Activated effector memory CD4-positive, alpha-beta T cell treated with anti-CD3 and anti-CD28 coated beads, Interleukin-2, amount 50 U/mL, for 16 hours (primary cell): ENCODE measurements around the gene NTHL1.

ENCODE experiments used
- DNase-seq: peaks from one replicate; pipeline ENCODE4 v3.0.0-alpha.2; 2020

The NTHL1 gene

GRCh38 chr16:2083876-2084780, 36.5 kb upstream of the NTHL1 start:
- DNase-seq = no peak

- no peak for DNase-seq
Measured at GRCh38 chr16:2083409-2083808, 35.8 kb upstream of the NTHL1 start.

GRCh38 chr16:2082983-2083364, 35.3 kb upstream of the NTHL1 start:
- DNase-seq = no peak

- DNase-seq = no peak
Measured at GRCh38 chr16:2082171-2082982, 34.7 kb upstream of the NTHL1 start.

GRCh38 chr16:2081201-2082084, 33.8 kb upstream of the NTHL1 start:
- DNase-seq = no peak

GRCh38 chr16:2079991-2080390, 32.4 kb upstream of the NTHL1 start:
- no peak for DNase-seq

GRCh38 chr16:2079311-2079800, 31.7 kb upstream of the NTHL1 start:
- no peak for DNase-seq

- DNase-seq = no peak
Measured at GRCh38 chr16:2078691-2079090, 31.1 kb upstream of the NTHL1 start.

- no peak for DNase-seq
Measured at GRCh38 chr16:2078096-2078495, 30.5 kb upstream of the NTHL1 start.

- no peak for DNase-seq
Measured at GRCh38 chr16:2077696-2078095, 30.1 kb upstream of the NTHL1 start.

- DNase-seq = no peak
Measured at GRCh38 chr16:2077016-2077415, 29.4 kb upstream of the NTHL1 start.

- DNase-seq = no peak
Measured at GRCh38 chr16:2076072-2076865, 28.6 kb upstream of the NTHL1 start.

- no peak for DNase-seq
Measured at GRCh38 chr16:2075631-2076030, 28.0 kb upstream of the NTHL1 start.

- DNase-seq = no peak
Measured at GRCh38 chr16:2074071-2074470, 26.4 kb upstream of the NTHL1 start.

- no peak for DNase-seq
Measured at GRCh38 chr16:2072926-2073325, 25.3 kb upstream of the NTHL1 start.

GRCh38 chr16:2071454-2072202, 24.0 kb upstream of the NTHL1 start:
- DNase-seq = no peak

- DNase-seq = no peak
Measured at GRCh38 chr16:2070576-2071453, 23.2 kb upstream of the NTHL1 start.

GRCh38 chr16:2066139-2066538, 18.5 kb upstream of the NTHL1 start:
- DNase-seq = no peak

GRCh38 chr16:2064368-2064945, 16.8 kb upstream of the NTHL1 start:
- DNase-seq = no peak

- DNase-seq = no peak
Measured at GRCh38 chr16:2063861-2064260, 16.2 kb upstream of the NTHL1 start.
